GM13977 (cell line): ENCODE results near the gene EML6.

Experiments
- DNase-seq: peaks from one replicate; pipeline ENCODE4 v3.0.0; 2012; ENCODE audit warnings: low spot score
- CTCF ChIP-seq: IDR thresholded peaks from 2 replicates; pipeline ENCODE4 v1.5.1; 2012; ENCODE audit warnings: mild to moderate bottlenecking, control low read depth; ENCODE audit not compliant: insufficient read depth; ENCODE audit errors: extremely low read depth, missing control alignments
- in situ Hi-C: fragments of 300-500 bp; cut with MboI; formaldehyde crosslinking; loops from one replicate; pipeline ENCODE4 v1.12.0; 2022; ENCODE audit warnings: low sequenced_read_pairs, low pct_unique_long_range_greater_than_20kb, mixed read lengths, inconsistent platforms; ENCODE audit not compliant: unreplicated experiment

The EML6 gene

GRCh38 chr2:54940723-54941122 lies 217.3 kb downstream of the EML6 start:
- TF ChIP-seq CTCF = no peak
- in situ Hi-C loops = no loop called here

DNA sequence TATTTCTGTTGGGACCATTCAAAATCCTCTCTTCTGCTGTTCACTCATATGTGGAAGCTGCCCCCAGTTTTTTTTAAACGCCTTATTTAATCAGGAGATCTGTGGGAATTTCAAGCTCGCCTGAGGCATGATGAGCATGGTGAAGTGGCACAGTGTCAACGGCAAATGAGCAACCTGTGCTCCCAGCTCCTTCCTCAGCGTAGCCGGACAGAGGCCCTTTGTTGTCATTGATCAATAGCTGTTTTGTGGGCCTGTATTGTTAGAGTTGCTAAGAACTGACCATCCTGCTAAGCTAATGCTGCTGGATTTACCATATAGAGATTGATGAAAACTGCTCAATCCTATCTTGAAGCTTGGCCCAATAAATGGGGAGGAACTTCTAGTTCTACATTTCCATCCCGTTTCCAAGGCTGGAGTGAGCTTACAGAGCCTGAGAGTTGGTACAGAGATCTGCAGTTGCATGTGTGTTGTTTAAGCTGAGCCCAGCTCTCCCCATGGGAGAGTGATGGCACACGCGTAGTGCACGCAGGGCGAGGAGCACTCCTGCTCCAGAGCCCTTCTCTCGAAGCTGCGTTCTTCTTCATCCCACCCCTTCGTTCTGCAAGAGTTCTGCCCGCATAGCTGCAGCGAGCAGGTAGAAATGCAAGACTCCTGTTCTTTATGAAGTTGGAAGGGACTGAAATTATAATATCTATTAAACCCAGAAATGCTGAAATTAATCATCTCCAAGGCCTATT lies 218.0 kb downstream of the EML6 start:
- no peak for DNase-seq
- in situ Hi-C loops = no loop called here

More at GRCh38 chr2:54940723-54941122, 217.3 kb downstream of the EML6 start:
- DNase-seq = no peak

GRCh38 chr2:54942373-54942772 lies 218.9 kb downstream of the EML6 start:
- in situ Hi-C loops = no loop called here

More for the DNA sequence above, 218.0 kb downstream of the EML6 start:
- no peak for TF ChIP-seq CTCF

DNA sequence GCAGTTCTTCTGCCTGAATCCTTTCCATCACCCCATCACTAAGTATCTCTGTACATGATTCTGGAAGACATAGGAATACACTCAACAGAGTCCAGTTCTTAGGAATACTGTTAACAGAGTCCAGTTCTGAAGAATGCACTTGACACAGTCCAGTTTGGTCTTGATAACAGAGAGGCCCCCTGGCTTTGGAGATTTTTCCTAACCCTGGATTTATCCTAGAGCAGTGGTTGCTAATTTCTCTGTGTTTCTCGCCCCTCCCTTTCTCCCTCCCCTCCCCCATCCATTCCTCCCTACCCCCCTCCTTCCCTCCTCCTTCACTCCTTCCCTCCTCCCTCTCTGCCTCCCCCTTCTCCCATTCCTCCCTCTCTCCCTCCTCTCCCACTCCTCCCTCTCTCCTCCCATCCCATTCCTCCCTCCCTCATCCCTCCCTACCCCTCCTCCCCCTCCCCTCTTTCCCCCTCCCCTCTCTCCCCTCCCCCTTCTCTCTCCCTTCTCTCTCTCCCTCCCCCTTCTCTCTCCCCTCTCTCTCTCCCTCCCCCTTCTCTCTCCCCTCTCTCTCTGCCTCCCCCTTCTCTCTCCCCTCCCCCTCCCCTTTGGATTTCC lies 221.4 kb downstream of the EML6 start:
- in situ Hi-C loops = no loop called here
- DNase-seq = no peak
- TF ChIP-seq CTCF = no peak

More at GRCh38 chr2:54942373-54942772, 218.9 kb downstream of the EML6 start:
- no peak for TF ChIP-seq CTCF
- DNase-seq = no peak

DNA sequence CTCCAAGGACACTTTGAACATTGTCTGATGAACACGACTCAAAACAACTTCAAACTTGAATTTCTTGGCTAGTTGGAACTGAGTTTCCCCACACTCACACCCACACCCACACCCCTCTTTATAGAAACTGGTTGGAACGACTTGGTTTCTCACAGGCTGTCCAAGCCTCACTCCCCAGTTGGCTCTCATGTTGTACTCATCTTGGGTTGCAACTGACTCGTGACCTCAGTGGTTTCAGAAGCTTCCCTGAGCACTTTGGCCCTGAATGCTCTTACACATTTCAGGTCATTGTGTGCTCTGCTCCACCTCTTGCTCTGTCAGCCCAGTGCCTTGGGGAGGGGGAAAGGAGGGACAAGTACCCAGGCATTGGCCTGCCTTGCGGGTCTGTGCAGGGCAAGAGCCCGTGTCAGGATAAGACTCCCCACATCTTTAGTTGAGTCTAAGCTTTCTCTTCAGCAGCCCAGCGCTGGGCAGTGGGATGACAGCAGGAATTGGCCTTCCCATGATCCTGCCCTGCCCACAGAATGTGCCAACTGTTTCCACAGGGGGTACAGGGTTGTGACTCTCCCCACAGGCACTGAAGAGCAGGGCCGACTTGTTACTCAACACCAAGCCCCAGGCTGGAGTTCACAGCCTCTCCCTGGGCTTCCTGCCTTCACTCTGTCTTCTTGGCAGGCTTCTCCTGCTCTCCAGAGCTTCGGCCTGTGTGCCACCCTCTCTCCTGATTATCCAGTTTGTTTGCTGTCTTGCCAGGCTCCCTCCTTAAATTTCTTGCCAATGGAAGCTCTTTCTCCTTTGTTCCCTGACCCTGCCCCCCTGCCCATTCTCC lies 222.1 kb downstream of the EML6 start:
- no peak for TF ChIP-seq CTCF
- peak; percentile 60 for DNase-seq
- in situ Hi-C loops = no loop called here

DNA sequence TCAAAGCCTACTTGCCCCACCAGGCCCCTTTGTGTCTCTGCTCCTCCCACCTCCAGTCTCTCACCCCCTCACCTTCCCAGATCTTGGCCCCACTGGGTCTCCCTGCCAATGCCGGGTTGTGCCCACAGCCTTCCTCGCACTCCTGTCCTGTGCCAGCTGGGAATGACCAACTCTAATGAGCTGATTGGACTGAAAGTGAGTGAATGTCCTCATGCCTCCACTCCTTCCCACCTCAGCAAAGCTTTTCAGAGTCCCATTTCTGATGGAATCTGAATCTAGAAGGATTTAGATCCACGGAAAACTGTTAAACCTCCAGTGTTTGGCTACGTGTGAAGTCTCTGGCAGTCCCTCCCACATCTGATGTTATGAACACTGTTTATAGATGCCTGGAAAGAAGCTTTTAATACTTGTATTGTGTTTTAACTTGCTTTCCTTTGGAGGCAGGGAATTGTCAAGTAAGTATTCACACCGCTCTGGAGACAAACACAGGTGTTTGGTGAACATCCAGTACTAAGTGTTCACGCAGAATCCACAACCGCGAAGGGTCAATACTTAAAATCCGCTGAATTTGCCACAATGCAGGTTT lies 222.9 kb downstream of the EML6 start:
- in situ Hi-C loops = no loop called here
- no peak for TF ChIP-seq CTCF
- DNase-seq = no peak
